ENCODE results near the gene MNAT1.

MNAT1 gene

GRCh38 chr14:60971271-60971670 lies 236.7 kb downstream of the MNAT1 start:
- no peak for DNase-seq

- no peak for DNase-seq
These were observed 237.7 kb downstream of the MNAT1 start for GRCh38 chr14:60972295-60972694.

- DNase-seq, result no peak
These were observed 238.5 kb downstream of the MNAT1 start for GRCh38 chr14:60973070-60973469.

GRCh38 chr14:60974090-60974651 lies 239.6 kb downstream of the MNAT1 start:
- no peak for DNase-seq

GRCh38 chr14:60975551-60975950 lies 241.0 kb downstream of the MNAT1 start:
- DNase-seq, result no peak

GRCh38 chr14:60977847-60978246 lies 243.3 kb downstream of the MNAT1 start:
- DNase-seq, result no peak

GRCh38 chr14:60980811-60981632 lies 246.5 kb downstream of the MNAT1 start, which contains the start of the genes SLC38A6 and TRMT5:
Gene SLC38A6, plus strand, starts transcription at chr14:60981245. Its CDS starts 33 bp downstream, at chr14:60981278.
Gene TRMT5, minus strand, starts transcription at chr14:60981079. Its CDS starts 106 bp downstream, at chr14:60980973.
- peak; percentile 96 for DNase-seq

- DNase-seq, result peak; percentile 90
These were observed 247.3 kb downstream of the MNAT1 start for GRCh38 chr14:60981633-60982455.

GRCh38 chr14:60984196-60984595 lies 249.6 kb downstream of the MNAT1 start:
- no peak for DNase-seq

- DNase-seq, result no peak
These were observed 251.9 kb downstream of the MNAT1 start for GRCh38 chr14:60986500-60986899.

GRCh38 chr14:60989599-60989998 lies 255.0 kb downstream of the MNAT1 start:
- DNase-seq, result no peak

GRCh38 chr14:60998617-60999016 lies 264.1 kb downstream of the MNAT1 start:
- no peak for DNase-seq

- DNase-seq, result no peak
These were observed 265.0 kb downstream of the MNAT1 start for GRCh38 chr14:60999536-60999935.

GRCh38 chr14:61003571-61003970 lies 269.0 kb downstream of the MNAT1 start:
- DNase-seq, result peak; percentile 59

GRCh38 chr14:61019537-61019936 lies 285.0 kb downstream of the MNAT1 start:
- DNase-seq, result no peak

All from HCEC 1CT (cell line).